GM23338 (cell line): ENCODE results near the gene CLCN1. TPM values are rescaled to one million over a fixed set of nuclear protein-coding genes. Genes with fewer than 3 reads are reported as not detected.

ENCODE experiments used
- ATAC-seq: fragments of 200-7000 bp; cut with Tn5 transposase; 3 replicates; pipeline ENCODE4 v1.9.1; 2020
- DNase-seq: peaks from one replicate; pipeline ENCODE4 v3.0.0-alpha.2; 2015; ENCODE audit warnings: low spot score
- H2AFZ ChIP-seq: fragments of 200-600 bp; sonication (generic); 2 replicates; pipeline ENCODE4 v1.8.0; 2016; ENCODE audit warnings: antibody characterized with exemption, mild to moderate bottlenecking, moderate library complexity
- H3F3A ChIP-seq: fragments of 200-600 bp; sonication (generic); replicated peaks from 2 replicates; pipeline ENCODE4 v1.8.0; 2017; ENCODE audit warnings: antibody characterized with exemption, mixed run types, low read depth
- H3K27ac ChIP-seq: fragments of 200-600 bp; sonication (generic); 2 replicates; pipeline ENCODE4 v1.6.1; 2016; ENCODE audit warnings: low read depth
- H3K27me3 ChIP-seq: fragments of 200-600 bp; sonication (generic); 2 replicates; pipeline ENCODE4 v1.8.0; 2016; ENCODE audit warnings: mild to moderate bottlenecking, mixed run types, moderate library complexity; ENCODE audit not compliant: insufficient read depth
- H3K36me3 ChIP-seq: fragments of 200-600 bp; sonication (generic); 2 replicates; pipeline ENCODE4 v1.8.0; 2016; ENCODE audit warnings: mild to moderate bottlenecking; ENCODE audit not compliant: insufficient read depth
- H3K4me1 ChIP-seq: fragments of 200-600 bp; sonication (generic); 2 replicates; pipeline ENCODE4 v1.8.0; 2016; ENCODE audit warnings: mild to moderate bottlenecking, moderate library complexity; ENCODE audit not compliant: insufficient read depth
- H3K4me2 ChIP-seq: fragments of 200-600 bp; sonication (generic); 2 replicates; pipeline ENCODE4 v1.7.1; 2017; ENCODE audit warnings: mixed run types
- H3K4me3 ChIP-seq: fragments of 200-600 bp; sonication (generic); 2 replicates; pipeline ENCODE4 v1.6.1; 2016; ENCODE audit warnings: mixed run types
- H3K79me2 ChIP-seq: fragments of 200-600 bp; sonication (generic); replicated peaks from 2 replicates; pipeline ENCODE4 v1.8.0; 2017; ENCODE audit warnings: mild to moderate bottlenecking; ENCODE audit not compliant: insufficient read depth
- H3K9me2 ChIP-seq: fragments of 200-600 bp; sonication (generic); 2 replicates; pipeline ENCODE4 v1.8.0; 2017; ENCODE audit not compliant: insufficient read depth
- H4K20me1 ChIP-seq: fragments of 200-600 bp; sonication (generic); replicated peaks from 2 replicates; pipeline ENCODE4 v1.8.0; 2017; ENCODE audit warnings: mild to moderate bottlenecking; ENCODE audit not compliant: insufficient read depth
- H3K27ac Mint-ChIP-seq: 2 replicates; pipeline ENCODE4 v1.8.0; 2020; ENCODE audit warnings: inconsistent platforms, mild to moderate bottlenecking, moderate library complexity, mixed read lengths
- H3K27me3 Mint-ChIP-seq: 3 replicates; pipeline ENCODE4 v1.8.0; 2022; ENCODE audit warnings: low read depth, mild to moderate bottlenecking, moderate library complexity, mixed read lengths, inconsistent platforms; ENCODE audit not compliant: insufficient read depth, poor library complexity
- H3K36me3 Mint-ChIP-seq: 3 replicates; pipeline ENCODE4 v1.8.0; 2021; ENCODE audit warnings: low read depth, mild to moderate bottlenecking, inconsistent platforms, moderate library complexity, mixed read lengths
- H3K4me1 Mint-ChIP-seq: 3 replicates; pipeline ENCODE4 v1.8.0; 2020; ENCODE audit warnings: mild to moderate bottlenecking, inconsistent platforms, mixed read lengths
- H3K4me3 Mint-ChIP-seq: 3 replicates; pipeline ENCODE4 v1.8.0; 2021; ENCODE audit warnings: moderate library complexity, mild to moderate bottlenecking, inconsistent platforms, mixed read lengths
- H3K9me3 Mint-ChIP-seq: 3 replicates; pipeline ENCODE4 v1.8.0; 2020; ENCODE audit warnings: moderate library complexity, mild to moderate bottlenecking, inconsistent platforms, mixed read lengths
- CREB1 ChIP-seq: fragments of 250-450 bp; sonication (Bioruptor Pico); IDR thresholded peaks from 2 replicates; pipeline ENCODE4 v1.5.0; 2020; ENCODE audit warnings: low read depth, mild to moderate bottlenecking, moderate library complexity
- EZH2 ChIP-seq: fragments of 200-600 bp; sonication (generic); IDR thresholded peaks from one replicate; pipeline ENCODE4 v1.8.0; 2017; ENCODE audit warnings: antibody characterized with exemption, mild to moderate bottlenecking, low read depth; ENCODE audit not compliant: unreplicated experiment
- EZH2phosphoT487 ChIP-seq: fragments of 200-600 bp; sonication (generic); IDR thresholded peaks from one replicate; pipeline ENCODE4 v1.8.1; 2018; ENCODE audit warnings: antibody characterized with exemption; ENCODE audit not compliant: unreplicated experiment
- JUNB ChIP-seq: IDR thresholded peaks from one replicate; pipeline ENCODE4 v1.6.1; 2016; ENCODE audit warnings: antibody characterized with exemption; ENCODE audit not compliant: unreplicated experiment
- NANOG ChIP-seq: IDR thresholded peaks from 2 replicates; pipeline ENCODE4 v1.6.1; 2016; ENCODE audit warnings: antibody characterized with exemption, borderline replicate concordance
- polyA plus RNA-seq: library from polyadenylated mRNA; unstranded; fragments of >200 nt; fragmentation: Nextera tagmentation; extraction: Ambion mirVana; gene quantifications from 2 replicates; pipeline ENCODE4 v1.2.1, GENCODE V29; 2016
- total RNA-seq: library from RNA; depleted of rRNA; stranded (reverse); fragments of >200 nt; shearing (Covaris generic); gene quantifications from 2 replicates; pipeline ENCODE4 v1.2.3, GENCODE V29; 2014
- TF ChIP-seq, protein P1 (sequence below), 2 experiments: fragments of 200-600 bp in 1 of 2; sonication (generic) in 1 of 2; conservative IDR thresholded peaks; 2 replicates each; pipeline versions ENCODE4 v1.5.1 to v1.6.1; 2016 to 2017; ENCODE audit warnings: antibody characterized with exemption in 2 of 2, low read depth in 2 of 2, mild to moderate bottlenecking in 2 of 2, moderate library complexity in 1 of 2
- TF ChIP-seq, protein P2 (sequence below): IDR thresholded peaks from 2 replicates; pipeline ENCODE4 v1.6.1; 2016; ENCODE audit warnings: antibody characterized with exemption
- TF ChIP-seq, protein P3 (sequence below): fragments of 250-450 bp; sonication (Bioruptor Pico); IDR thresholded peaks from 2 replicates; pipeline ENCODE4 v1.5.0; 2020; ENCODE audit warnings: mild to moderate bottlenecking, moderate library complexity
- TF ChIP-seq, protein P4 (sequence below): IDR thresholded peaks from one replicate; pipeline ENCODE4 v1.6.1; 2018; ENCODE audit warnings: antibody characterized with exemption; ENCODE audit not compliant: unreplicated experiment

Gene CLCN1
- total and polyA plus RNA-seq, 2 experiments from 2014 or later = 0.38 to 0.48 TPM

DNA sequence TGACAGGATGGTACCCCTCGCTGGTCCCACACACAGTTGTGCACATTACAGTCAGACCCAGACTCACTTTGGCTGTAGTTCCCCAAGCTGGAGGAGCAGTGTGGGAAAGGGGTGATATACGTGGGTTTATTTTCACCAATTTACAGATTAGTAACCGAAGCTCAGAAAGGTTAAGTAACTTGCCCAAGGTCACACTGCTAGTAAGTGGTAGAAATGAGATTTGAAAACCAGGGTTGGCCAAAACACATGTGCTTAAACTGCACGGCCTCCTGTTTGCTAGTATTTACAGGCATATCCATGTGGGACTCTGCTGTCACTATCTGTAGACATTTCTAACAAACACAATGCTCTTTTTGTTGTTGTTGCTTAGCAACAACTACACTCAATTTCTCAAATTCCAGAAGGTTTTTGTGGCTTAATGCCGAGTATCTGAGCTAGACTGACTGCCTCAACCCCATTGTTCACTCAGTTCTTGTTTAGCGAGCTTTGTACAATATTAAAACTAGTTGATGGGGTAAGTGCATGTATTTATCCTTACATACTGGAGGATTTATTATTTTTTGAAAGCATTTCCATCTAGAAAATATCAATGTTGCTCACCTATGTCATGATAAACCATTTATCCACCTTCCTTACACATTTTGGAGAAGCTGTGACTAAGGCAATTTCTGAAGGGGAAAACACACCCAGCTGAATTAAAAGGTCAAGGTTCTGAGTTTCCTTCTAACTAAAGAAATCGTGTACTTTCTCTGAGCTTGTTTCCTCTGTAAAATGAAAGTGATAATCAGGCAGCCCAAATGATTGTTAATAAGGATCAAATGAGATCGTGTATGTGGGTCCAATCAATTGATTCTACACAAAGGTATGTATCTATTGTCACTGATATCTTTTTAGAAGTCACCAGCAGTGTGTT lies 36.5 kb upstream of the CLCN1 start (continued):
- TF ChIP-seq, protein P1, sequence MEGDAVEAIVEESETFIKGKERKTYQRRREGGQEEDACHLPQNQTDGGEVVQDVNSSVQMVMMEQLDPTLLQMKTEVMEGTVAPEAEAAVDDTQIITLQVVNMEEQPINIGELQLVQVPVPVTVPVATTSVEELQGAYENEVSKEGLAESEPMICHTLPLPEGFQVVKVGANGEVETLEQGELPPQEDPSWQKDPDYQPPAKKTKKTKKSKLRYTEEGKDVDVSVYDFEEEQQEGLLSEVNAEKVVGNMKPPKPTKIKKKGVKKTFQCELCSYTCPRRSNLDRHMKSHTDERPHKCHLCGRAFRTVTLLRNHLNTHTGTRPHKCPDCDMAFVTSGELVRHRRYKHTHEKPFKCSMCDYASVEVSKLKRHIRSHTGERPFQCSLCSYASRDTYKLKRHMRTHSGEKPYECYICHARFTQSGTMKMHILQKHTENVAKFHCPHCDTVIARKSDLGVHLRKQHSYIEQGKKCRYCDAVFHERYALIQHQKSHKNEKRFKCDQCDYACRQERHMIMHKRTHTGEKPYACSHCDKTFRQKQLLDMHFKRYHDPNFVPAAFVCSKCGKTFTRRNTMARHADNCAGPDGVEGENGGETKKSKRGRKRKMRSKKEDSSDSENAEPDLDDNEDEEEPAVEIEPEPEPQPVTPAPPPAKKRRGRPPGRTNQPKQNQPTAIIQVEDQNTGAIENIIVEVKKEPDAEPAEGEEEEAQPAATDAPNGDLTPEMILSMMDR (conservative IDR thresholded peaks at IDR 0.05; ENCODE audit: low read depth in 2 of 2) = no peak
- TF ChIP-seq, protein P2, sequence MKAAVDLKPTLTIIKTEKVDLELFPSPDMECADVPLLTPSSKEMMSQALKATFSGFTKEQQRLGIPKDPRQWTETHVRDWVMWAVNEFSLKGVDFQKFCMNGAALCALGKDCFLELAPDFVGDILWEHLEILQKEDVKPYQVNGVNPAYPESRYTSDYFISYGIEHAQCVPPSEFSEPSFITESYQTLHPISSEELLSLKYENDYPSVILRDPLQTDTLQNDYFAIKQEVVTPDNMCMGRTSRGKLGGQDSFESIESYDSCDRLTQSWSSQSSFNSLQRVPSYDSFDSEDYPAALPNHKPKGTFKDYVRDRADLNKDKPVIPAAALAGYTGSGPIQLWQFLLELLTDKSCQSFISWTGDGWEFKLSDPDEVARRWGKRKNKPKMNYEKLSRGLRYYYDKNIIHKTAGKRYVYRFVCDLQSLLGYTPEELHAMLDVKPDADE = no peak
- TF ChIP-seq EZH2phosphoT487 = no peak

DNA sequence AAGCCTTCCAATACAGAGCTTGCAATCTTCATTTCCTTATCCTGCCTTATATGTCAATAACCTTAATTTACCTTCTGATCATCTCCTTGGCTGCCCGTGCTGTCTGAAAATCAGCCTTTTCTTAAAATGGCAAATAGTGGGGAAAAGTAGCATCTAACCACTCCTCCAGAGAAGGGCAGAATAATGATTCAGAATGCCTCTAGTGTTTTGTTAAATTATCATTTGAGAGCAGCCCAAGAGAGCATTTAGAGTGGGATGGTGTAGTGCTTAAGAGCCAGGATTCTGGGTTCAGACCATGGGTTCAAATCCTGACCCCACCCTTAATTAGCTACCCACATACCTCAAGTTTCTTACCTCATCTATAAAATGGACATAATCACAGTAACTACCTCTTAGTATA lies 35.8 kb upstream of the CLCN1 start:
- H2AFZ ChIP-seq = no peak overlapping the region
- H3K27ac ChIP-seq = no peak overlapping the region
- H3K4me3 ChIP-seq = no peak overlapping the region
- Mint-ChIP-seq H3K27ac (no peak overlapping the region), H3K4me1 (peaks cover 27% of the 10 kb centered on the region), H3K27me3 (peaks cover 10% of the 10 kb centered on the region), H3K9me3 (0 out of 3 replicates have a peak, but pooled peaks cover 3% of the 10 kb centered on the region), H3K4me3 (no peak overlapping the region), H3K36me3 (no peaks in the 10 kb centered on the region)
- no peaks in the 10 kb centered on the region for H3K9me2 ChIP-seq
- DNase-seq = no peak
- H4K20me1 ChIP-seq = no peaks in the 10 kb centered on the region
- no peaks in the 10 kb centered on the region for H3K79me2 ChIP-seq
- H3K27me3 ChIP-seq = no peaks in the 10 kb centered on the region
- no peak for ATAC-seq
- H3K4me1 ChIP-seq = peaks cover 22% of the 10 kb centered on the region
- H3F3A ChIP-seq = peaks cover 10% of the 10 kb centered on the region; the same call in 1 of the 2 replicates
- H3K36me3 ChIP-seq = no peaks in the 10 kb centered on the region
- H3K4me2 ChIP-seq = no peak overlapping the region
- TF ChIP-seq NANOG (no peak), CREB1 (no peak), EZH2phosphoT487 (no peak), EZH2 (no peak), JUNB (no peak)
- TF ChIP-seq, protein P3, sequence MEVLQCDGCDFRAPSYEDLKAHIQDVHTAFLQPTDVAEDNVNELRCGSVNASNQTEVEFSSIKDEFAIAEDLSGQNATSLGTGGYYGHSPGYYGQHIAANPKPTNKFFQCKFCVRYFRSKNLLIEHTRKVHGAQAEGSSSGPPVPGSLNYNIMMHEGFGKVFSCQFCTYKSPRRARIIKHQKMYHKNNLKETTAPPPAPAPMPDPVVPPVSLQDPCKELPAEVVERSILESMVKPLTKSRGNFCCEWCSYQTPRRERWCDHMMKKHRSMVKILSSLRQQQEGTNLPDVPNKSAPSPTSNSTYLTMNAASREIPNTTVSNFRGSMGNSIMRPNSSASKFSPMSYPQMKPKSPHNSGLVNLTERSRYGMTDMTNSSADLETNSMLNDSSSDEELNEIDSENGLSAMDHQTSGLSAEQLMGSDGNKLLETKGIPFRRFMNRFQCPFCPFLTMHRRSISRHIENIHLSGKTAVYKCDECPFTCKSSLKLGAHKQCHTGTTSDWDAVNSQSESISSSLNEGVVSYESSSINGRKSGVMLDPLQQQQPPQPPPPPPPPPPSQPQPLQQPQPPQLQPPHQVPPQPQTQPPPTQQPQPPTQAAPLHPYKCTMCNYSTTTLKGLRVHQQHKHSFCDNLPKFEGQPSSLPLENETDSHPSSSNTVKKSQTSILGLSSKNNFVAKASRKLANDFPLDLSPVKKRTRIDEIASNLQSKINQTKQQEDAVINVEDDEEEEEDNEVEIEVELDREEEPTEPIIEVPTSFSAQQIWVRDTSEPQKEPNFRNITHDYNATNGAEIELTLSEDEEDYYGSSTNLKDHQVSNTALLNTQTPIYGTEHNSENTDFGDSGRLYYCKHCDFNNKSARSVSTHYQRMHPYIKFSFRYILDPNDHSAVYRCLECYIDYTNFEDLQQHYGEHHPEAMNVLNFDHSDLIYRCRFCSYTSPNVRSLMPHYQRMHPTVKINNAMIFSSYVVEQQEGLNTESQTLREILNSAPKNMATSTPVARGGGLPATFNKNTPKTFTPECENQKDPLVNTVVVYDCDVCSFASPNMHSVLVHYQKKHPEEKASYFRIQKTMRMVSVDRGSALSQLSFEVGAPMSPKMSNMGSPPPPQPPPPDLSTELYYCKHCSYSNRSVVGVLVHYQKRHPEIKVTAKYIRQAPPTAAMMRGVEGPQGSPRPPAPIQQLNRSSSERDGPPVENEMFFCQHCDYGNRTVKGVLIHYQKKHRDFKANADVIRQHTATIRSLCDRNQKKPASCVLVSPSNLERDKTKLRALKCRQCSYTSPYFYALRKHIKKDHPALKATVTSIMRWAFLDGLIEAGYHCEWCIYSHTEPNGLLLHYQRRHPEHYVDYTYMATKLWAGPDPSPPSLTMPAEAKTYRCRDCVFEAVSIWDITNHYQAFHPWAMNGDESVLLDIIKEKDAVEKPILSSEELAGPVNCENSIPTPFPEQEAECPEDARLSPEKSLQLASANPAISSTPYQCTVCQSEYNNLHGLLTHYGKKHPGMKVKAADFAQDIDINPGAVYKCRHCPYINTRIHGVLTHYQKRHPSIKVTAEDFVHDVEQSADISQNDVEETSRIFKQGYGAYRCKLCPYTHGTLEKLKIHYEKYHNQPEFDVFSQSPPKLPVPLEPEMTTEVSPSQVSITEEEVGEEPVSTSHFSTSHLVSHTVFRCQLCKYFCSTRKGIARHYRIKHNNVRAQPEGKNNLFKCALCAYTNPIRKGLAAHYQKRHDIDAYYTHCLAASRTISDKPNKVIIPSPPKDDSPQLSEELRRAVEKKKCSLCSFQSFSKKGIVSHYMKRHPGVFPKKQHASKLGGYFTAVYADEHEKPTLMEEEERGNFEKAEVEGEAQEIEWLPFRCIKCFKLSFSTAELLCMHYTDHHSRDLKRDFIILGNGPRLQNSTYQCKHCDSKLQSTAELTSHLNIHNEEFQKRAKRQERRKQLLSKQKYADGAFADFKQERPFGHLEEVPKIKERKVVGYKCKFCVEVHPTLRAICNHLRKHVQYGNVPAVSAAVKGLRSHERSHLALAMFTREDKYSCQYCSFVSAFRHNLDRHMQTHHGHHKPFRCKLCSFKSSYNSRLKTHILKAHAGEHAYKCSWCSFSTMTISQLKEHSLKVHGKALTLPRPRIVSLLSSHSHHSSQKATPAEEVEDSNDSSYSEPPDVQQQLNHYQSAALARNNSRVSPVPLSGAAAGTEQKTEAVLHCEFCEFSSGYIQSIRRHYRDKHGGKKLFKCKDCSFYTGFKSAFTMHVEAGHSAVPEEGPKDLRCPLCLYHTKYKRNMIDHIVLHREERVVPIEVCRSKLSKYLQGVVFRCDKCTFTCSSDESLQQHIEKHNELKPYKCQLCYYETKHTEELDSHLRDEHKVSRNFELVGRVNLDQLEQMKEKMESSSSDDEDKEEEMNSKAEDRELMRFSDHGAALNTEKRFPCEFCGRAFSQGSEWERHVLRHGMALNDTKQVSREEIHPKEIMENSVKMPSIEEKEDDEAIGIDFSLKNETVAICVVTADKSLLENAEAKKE = no peak
- TF ChIP-seq, protein P2 = no peak
- TF ChIP-seq, protein P4, sequence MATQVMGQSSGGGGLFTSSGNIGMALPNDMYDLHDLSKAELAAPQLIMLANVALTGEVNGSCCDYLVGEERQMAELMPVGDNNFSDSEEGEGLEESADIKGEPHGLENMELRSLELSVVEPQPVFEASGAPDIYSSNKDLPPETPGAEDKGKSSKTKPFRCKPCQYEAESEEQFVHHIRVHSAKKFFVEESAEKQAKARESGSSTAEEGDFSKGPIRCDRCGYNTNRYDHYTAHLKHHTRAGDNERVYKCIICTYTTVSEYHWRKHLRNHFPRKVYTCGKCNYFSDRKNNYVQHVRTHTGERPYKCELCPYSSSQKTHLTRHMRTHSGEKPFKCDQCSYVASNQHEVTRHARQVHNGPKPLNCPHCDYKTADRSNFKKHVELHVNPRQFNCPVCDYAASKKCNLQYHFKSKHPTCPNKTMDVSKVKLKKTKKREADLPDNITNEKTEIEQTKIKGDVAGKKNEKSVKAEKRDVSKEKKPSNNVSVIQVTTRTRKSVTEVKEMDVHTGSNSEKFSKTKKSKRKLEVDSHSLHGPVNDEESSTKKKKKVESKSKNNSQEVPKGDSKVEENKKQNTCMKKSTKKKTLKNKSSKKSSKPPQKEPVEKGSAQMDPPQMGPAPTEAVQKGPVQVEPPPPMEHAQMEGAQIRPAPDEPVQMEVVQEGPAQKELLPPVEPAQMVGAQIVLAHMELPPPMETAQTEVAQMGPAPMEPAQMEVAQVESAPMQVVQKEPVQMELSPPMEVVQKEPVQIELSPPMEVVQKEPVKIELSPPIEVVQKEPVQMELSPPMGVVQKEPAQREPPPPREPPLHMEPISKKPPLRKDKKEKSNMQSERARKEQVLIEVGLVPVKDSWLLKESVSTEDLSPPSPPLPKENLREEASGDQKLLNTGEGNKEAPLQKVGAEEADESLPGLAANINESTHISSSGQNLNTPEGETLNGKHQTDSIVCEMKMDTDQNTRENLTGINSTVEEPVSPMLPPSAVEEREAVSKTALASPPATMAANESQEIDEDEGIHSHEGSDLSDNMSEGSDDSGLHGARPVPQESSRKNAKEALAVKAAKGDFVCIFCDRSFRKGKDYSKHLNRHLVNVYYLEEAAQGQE = no peak
